HG03097 (cell line): ENCODE measurements around the gene TBCD.

Experiments
- ATAC-seq: cut with Tn5 transposase; IDR thresholded peaks from one replicate; pipeline ENCODE4 v1.9.1; 2021; ENCODE audit not compliant: unreplicated experiment, low FRiP score

Gene TBCD

DNA sequence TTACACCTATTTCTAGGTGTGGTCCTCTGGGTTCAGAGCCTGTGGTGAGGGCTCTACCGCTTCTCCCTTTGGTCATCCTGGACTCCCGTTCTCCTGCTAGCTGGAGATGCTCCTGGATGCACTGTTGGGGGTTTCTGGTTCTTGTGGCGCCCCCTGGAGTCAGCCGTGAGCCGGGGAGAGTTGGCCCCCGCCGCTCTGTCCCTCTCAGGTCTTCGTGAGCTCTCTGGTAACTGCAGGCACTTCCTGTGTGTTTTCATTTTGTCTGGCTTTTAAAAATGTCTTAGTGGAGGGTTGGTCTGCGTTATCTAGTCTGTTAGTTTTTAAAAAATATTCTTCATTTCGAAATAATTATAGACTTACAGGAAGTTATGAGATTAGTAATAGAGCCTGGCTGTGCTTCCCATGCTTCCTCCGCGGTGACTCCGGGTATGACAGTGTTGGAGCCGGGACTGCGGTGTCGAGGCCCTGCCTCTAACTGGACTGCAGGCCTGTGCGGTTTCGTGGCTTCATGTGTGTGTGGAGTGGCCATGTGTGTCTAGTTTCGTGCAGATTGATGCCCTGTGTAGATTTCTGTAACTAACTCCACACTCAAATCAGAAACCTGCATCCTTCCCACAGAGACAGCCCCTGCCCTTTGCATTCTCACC is 166.0 kb downstream of the TBCD start:
- no peak for ATAC-seq

DNA sequence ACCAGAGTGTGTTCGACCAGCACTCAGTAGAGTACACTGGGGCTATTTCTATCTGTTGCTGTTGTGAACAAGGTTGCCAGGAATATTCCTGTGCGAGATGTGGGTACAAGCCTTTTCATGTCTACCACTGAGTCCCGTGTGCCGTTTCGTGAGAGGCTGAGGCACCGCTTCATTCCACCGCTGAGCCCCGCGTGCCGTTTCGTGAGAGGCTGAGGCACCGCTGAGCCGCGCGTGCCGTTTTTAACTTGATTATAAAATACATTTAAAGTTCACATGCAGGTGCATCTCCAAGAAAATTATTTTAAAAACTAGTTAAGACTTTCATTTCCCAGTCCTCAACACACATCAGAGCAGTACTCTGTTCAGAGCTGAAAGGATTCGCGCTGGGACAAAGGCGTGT is 166.6 kb downstream of the TBCD start:
- ATAC-seq: no peak

DNA sequence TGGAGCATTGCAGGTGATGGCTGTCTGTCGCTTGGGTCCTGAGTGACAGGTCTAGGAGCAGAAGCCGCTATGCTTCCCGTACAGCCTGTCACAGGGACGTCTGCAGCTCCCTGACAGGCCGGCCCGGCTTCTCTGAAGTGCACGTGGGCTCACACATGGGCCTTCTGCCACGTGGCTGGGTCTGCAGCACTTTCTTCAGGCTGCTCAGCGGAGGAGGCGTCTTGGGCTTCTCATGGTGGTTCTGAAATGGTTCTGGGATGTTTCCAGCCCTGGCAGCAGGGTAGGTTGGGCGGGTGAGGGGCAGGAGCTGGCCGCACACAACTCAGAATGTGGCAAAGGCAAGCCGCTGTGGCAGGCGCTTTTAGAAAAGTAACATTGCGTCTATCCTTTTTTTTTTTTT is 168.3 kb downstream of the TBCD start:
- ATAC-seq: no peak

DNA sequence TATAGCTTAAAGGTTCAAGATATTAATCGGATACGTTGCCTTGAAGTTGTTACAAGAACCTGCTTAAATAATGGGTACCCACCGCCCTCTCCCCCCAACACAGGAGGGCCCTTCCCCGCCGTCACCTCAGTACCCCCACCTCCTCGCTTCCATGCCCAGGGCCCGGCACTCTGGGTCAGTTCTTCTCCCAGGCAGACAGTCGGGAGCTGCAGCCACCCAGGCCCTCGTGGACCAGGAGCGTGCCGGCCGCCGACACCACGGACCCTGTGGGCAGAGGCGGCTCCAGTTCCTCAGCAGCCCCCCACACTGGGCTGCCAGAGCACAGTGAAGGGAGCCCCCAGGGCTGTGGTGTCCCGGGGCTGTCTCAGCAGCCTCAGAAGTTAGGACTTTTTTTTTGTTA is 168.8 kb downstream of the TBCD start:
- no peak for ATAC-seq

DNA sequence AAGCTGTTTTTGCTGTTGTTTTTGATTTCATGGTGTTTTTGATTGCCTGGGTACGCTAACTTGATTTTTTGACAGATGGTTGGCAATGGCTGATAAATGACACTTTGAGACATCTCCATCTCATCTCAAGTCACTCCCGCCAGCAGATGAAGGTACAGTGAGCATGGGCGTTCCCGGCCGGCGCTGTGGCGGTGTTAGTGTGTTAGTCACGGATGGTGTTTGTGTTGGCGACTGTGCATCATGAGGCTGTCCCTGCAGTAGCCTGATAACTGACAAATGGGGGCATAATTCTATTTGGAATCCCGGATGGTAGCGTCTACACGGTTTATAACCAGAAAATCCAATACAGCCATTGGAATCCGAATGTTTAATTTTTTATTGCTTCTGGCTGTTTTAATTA is 169.6 kb downstream of the TBCD start:
- no peak for ATAC-seq

DNA sequence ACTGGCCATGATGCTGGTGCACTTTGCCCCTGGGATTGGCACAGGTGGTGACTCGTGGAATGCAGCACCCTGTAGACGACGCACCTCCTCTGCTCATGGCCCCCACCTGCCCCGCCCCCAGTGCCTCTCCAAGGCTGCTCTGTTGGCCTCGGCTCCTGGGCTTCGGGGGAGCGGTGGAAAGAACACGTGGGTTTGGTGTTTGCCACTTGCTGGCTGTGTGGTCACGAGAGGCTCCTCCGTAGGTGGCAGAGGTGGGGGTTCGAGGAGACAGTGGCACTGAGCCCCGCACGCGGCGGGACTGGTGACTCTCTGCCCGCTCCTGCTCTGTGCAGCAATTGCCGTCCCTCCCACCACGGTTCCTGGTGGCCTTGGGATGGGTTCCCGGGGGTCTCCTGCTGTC is 170.8 kb downstream of the TBCD start:
- no peak for ATAC-seq

DNA sequence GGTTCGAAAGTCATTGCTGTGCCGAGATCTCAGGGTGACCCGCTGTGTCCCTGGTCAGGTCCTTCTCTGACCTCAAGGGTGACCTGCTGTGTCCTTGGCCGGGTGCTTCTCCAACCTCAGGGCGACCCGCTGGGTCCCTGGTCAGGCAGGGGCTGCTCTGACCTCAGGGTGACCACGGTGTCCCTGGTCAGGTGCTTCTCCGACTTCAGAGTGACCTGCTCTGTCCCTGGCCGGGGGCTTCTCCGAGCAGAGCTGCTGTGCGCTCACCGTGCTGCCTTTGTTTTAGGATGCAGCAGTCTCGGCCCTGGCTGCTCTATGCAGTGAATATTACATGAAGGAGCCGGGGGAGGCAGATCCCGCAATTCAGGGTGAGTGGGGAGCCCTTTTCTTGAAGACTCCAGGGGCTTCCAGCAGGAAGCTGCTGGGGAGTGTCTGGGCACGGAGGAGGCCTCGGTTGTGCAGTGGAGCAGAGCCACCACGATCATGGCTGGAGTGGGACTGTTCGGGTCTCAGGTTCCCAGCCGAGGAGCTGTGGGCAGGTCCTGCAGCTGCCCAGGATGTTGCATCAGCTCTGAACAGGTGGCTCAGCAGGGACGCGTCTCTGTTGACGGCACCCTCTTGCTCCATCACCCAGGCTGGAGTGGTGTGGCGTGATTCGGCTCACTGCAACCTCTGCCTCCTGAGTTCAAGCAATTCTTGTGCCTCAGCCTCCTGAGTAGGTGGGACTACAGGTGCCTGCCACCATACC is 171.7 kb downstream of the TBCD start:
- ATAC-seq: no peak

DNA sequence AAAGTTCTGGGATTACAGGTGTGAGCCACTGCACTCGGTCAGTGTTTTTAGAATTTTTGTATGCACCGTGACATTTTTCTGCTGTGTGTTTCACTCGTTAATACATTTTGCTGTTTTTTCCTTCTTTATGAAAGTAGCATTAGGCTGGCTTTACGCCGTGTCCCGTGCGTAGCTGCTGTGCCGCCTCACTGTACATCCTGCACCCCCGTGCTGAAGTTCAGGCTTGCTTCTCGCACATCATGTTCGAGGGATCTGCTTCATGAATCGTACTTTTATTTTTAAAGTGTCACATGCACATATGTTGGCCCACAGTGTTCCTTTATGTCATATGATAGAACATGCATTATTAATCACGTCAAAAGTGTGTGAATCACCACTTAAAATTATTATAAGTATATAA is 172.3 kb downstream of the TBCD start:
- no peak for ATAC-seq

DNA sequence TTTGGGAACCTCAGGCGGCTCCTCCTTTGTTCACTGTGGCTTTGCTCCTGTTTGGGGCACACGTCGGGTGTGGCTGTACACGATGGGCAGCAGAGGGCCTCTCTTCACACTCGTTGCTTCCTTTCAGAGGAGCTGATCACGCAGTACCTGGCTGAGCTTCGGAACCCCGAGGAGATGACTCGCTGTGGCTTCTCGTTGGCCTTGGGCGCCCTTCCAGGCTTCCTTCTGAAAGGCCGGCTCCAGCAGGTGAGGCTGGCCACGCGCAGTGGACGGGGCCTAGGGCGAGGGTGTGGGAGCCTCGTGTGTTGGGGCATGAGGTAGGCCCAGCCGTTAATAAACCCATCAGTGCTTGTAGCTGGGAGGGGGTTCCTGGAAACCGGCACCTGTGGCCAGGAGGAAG is 172.9 kb downstream of the TBCD start:
- ATAC-seq: no peak

DNA sequence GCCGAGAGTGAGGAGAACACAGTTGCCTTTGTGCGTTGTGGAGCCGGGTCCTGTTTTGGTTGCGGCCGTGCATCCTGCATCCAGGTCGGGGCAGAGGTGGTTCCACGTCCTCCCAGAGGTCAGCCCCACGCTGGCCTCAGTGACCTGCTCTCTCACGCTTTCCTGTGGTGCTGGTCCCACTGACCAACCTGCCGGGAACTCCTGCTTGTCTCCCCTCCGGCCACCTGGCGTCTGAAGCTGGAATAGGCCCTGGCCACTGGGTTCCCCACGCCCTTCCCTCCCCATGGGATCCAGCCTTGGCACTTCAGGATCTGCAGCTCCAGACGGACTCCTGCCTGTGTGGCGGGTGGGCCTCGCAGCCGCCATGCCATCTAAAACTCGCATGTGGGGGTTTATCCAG is 173.5 kb downstream of the TBCD start:
- no peak for ATAC-seq

DNA sequence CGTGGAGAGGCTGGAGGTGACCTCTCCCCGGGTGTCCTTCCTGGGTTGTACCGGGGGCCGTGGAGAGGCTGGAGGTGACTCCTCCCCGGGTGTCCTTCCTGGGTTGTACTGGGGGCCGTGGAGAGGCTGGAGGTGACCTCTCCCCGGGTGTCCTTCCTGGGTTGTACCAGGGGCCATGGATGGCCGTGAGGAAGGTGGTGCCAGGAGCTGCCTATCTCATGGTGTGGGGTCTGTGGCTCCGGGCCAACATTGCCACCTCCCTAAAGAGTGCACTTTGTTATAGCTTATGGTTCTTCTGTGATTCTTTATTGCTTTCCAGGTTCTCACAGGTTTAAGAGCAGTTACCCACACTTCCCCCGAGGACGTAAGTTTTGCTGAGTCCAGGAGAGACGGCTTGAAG is 174.2 kb downstream of the TBCD start:
- ATAC-seq: no peak

DNA sequence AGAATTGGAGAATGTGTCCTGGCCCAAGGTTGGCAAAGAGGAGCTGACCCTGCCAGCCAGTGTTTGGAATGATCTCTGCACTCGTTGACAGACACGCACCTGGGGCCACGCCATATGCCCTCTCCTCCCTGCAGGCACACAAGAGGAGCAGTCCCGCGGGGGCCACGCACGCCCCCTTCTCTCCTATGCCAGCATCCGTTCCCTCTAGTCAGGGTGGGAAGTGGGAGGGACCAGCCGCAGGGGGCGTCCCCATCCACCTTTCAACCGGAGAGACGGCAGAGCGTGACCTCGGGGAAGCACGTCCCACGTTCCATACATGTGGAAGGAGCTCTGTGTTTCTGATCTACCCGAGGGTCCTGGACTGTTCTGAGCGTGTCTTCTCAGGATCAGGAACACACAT is 174.9 kb downstream of the TBCD start:
- ATAC-seq: no peak

DNA sequence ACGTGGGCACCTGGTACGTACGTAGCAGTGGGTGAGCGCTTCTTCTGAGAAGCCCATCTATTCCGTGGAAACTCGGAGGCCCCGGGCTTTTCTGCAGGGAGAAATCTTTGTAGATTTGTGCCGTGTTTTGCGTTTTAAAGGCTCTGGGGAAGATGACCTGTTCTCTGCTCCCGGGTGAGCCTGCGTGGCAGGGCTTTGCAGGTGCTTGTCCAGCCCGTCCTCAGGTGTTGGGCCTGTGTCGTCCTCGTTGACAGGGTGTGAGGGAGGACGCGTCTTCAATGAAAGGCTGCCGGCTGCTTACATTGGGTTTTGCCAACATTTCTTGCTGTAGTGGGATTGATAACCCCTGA is 175.4 kb downstream of the TBCD start:
- ATAC-seq: no peak

DNA sequence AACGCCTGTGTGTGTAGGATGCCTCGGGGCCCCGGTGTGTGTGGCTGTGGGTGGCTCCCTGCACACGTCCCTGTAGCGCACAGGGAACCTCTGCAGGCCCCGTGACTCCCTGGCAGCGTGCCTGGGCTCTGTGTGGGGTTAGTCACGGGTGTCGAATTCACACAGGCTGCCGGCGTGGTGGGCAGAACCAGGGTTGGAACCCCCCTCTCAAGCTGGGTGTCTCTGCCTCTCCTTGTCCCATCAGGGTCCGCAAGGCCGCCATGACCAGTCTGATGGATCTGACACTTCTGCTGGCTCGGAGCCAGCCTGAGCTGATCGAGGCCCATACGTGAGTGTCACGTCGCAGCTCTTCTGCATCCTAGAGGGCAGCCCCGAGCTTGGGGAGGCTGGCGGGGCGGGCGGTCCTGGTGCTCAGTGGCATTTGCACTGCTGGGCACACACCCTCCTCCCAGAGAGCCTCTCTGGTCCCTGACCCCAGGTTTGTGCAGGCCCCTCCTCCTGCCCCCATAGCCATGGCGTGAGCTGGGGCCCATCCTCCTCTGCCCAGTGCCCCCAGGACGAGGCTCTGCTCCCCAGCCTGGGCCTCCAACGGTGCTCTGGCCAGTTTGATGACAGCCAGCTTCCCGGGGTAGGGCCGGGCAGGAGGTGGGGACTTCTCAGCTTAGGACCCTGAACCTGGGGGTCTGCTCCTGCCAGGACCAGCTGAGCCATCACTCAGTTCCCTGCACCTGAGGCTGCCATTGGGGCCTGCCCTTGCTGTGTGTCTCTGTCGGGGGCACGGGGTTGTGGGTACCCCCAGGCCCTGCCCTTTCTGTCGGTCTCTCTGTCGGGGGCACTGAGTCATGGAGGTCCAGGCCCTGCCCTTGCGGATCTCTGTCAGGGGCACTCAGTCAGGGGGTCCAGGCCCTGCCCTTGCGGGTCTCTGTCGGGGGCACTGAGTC is 176.1 kb downstream of the TBCD start:
- no peak for ATAC-seq

DNA sequence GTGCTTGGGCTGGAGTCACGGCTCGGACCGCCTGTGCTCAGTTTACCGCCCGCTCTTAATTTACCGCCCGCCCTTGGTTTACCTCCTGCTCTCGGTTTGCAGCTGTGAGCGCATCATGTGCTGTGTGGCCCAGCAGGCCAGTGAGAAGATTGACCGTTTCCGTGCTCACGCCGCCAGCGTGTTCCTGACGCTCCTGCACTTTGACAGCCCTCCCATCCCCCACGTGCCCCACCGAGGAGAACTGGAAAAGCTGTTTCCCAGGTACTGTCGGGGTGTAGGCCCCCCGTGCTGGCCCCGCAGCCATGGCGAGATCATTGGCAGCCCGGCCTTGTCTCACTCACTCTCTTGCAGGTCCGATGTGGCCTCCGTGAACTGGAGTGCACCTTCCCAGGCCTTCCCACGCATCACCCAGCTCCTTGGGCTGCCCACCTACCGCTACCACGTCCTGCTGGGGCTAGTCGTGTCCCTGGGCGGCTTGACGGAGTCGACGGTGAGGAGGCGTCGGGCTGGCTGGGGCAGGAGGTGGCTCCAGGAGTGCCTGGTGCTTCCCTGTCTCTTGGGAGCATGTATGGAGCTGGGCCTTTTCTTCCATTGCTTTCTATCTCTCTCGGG is 177.3 kb downstream of the TBCD start:
- ATAC-seq: no peak

DNA sequence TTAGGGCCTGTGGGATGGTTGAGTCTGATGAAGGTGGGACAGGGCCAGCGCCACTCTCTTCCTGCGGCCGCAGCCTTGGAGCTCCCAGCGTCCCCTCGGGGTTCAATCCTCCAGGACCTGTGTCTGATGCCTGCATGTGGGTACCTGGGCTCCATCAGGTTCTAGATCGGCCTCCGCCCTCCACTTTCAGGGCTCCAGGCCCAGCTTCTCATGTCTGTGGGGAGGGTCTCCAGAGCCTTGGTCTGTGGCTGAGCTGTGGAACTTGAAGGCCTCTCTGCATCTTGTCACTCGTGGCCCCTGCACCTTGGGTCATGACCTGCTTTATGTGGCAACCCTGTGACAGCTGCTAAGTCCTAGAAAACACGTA is 177.8 kb downstream of the TBCD start:
- ATAC-seq: no peak

DNA sequence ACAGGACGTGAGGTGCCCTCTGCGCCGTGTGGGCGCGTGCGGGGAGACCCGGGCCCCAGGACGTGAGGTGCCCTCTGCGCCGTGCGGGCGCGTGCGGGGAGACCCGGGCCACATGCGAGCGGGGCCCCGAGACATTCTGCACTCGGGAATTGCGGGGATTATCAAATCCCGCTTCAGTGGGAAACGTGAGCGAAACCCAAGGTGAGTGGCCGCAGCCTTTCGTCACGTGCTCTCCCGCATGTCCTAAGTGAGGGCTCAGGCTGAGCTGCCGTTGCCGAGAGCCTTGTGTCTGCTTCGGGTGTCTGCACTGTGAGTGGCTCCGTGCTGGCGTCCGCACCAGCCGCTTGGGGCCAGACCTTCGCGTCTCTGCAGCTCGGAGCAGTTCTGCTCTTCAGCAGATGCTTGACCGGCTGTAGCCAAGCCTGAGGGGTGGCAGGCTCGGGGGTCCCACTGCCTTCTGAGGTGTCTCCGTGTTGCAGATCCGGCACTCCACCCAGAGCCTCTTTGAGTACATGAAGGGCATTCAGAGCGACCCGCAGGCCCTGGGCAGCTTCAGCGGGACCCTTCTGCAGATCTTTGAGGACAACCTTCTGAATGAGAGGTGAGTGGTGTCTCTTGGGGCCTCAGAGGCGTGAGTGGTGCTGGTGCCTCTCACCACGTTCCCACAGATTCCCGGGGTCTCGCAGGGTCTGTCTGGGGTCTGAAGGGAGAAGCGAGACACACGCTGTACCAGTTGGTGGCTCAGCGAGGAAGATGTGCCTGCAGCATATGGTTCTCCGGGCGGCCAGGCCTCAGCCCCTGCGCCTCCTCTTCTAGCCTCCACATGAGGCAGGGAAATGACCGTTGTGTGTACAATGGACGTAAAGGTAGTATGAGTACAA is 178.4 kb downstream of the TBCD start:
- ATAC-seq: no peak

DNA sequence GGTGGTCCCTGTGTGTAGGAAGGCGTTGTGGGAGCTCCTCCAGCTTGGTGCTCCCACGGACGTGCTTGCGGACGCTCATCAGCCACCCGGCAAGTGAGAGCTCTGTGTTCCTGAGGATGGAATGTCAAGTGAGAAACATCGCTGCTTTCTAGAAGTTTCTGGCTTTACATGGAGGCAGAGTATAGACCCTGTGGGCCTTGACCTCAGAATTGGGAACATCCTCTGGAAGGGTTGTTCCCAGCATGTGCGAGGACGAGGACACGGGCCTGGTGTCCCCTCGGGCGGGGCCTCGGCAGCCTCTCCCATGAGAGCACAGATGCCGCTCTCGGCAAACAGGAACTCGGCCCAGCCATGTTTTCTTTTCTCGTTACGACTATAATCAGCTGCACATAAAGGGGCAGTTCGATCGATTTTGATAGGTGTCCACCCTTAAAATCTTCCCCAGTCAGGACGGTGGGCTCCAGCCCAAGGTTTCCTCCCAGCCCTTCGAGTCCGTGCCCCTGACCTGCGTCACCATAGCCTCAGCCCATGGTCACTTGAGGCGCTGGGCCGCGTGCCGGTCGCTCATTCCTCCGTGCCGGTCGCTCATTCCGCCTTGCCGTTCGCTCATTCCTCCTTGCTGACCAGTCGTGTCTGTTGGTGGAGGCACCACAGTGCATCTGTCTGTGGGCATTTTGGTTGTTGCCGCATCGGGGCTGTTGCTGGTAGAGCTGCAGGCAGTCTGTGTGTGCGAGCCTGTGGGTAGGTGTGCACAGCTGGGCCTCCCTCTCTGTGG is 179.2 kb downstream of the TBCD start:
- no peak for ATAC-seq

DNA sequence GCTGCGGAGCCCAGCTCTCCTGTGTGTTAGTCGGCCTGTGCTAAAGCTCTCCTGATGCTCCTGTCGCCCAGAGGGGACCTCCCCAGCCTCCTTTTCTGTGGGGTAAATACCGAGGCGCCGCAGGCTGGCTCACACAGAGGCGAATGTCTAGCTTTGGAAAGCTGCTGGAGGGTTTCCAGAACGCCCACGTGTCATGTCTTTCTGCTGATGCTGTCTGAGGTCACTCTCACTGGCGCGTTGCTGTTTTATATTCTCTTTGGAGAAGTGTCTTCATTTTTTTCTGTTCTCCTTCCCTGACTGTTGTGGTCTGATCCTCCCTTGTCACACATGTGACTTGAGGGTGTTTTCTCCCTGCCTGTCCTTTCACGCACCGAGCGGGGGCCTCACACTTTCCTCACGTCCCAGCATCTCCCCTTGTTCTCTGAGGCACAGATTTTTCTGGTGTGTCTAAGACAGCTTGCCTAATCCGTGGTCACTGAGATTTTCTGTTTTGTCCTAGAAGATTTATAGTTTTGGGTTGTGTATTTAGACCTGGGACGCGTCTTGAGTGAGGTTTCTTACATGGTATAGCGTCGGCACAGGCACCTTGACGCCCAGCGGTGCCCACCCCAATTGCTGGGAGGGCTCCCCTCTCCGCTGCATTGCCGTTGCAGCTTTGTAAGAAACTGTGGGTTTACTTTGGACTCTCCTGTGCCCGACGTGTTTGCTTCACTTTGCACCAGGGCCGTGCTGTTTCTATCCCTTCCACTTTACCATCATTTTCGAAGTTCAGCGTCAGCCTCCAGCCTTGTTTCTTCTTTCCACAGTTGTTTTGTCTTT is 180.0 kb downstream of the TBCD start:
- ATAC-seq: no peak
